ENCODE results near the gene MIEF1. TPM values are rescaled to one million over a fixed set of nuclear protein-coding genes. Genes with fewer than 3 reads are reported as not detected.
"Not testable (repeated sequence)": the region's sequence is repeated elsewhere in the genome, so short reads cannot be mapped to it uniquely, and the experiment has no call there.

The MIEF1 gene
- polyA plus RNA-seq, 3 donors, result 34.6 to 36.5 (median 35.0) TPM

GRCh38 chr22:39511226-39511625, 9.1 kb downstream of the MIEF1 start:
- DNase-seq (ENCODE audit: low read depth in 3 of 3, low spot score in 2 of 3), result no peak

- DNase-seq (ENCODE audit: low read depth in 3 of 3, low spot score in 2 of 3), result no peak
Observed at GRCh38 chr22:39512026-39512425, 9.9 kb downstream of the MIEF1 start.

GRCh38 chr22:39513791-39514190, 11.7 kb downstream of the MIEF1 start:
- no peak for DNase-seq (ENCODE audit: low read depth in 3 of 3, low spot score in 2 of 3)

- no peak for DNase-seq (ENCODE audit: low read depth in 3 of 3, low spot score in 2 of 3)
Observed at GRCh38 chr22:39514373-39514973, 12.4 kb downstream of the MIEF1 start.

GRCh38 chr22:39515266-39516050, 13.4 kb downstream of the MIEF1 start:
- no peak for DNase-seq (ENCODE audit: low read depth in 3 of 3, low spot score in 2 of 3)

GRCh38 chr22:39517470-39517869, 15.4 kb downstream of the MIEF1 start:
- DNase-seq (ENCODE audit: low read depth in 3 of 3, low spot score in 2 of 3), result no peak

- no peak for DNase-seq (ENCODE audit: low read depth in 3 of 3, low spot score in 2 of 3)
Observed at GRCh38 chr22:39518144-39518786, 16.2 kb downstream of the MIEF1 start.

GRCh38 chr22:39518996-39519680, 17.0 kb downstream of the MIEF1 start:
- DNase-seq (ENCODE audit: low read depth in 3 of 3, low spot score in 2 of 3), result no peak

GRCh38 chr22:39519681-39520225, 17.7 kb downstream of the MIEF1 start:
- DNase-seq (ENCODE audit: low read depth in 3 of 3, low spot score in 2 of 3), result no peak

GRCh38 chr22:39520226-39521105, 18.4 kb downstream of the MIEF1 start, which contains the start of gene ATF4:
Gene ATF4, plus strand, starts transcription at chr22:39520562. Its CDS starts 884 bp downstream, at chr22:39521446.
- DNase-seq (ENCODE audit: low read depth in 3 of 3, low spot score in 2 of 3), result peak; percentile 94 to 100 (median 99)

- not testable (repeated sequence) for DNase-seq (ENCODE audit: low read depth in 3 of 3, low spot score in 2 of 3)
Observed at GRCh38 chr22:39521106-39521885, 19.2 kb downstream of the MIEF1 start.

- DNase-seq (ENCODE audit: low read depth in 3 of 3, low spot score in 2 of 3), result not testable (repeated sequence)
Observed at GRCh38 chr22:39522091-39522490, 20.0 kb downstream of the MIEF1 start.

GRCh38 chr22:39522567-39523300, 20.6 kb downstream of the MIEF1 start:
- DNase-seq (ENCODE audit: low read depth in 3 of 3, low spot score in 2 of 3), result no peak

GRCh38 chr22:39524089-39524752, 22.1 kb downstream of the MIEF1 start:
- DNase-seq (ENCODE audit: low read depth in 3 of 3, low spot score in 2 of 3), result no peak

- no peak for DNase-seq (ENCODE audit: low read depth in 3 of 3, low spot score in 2 of 3)
Observed at GRCh38 chr22:39524753-39525657, 22.9 kb downstream of the MIEF1 start.

- DNase-seq (ENCODE audit: low read depth in 3 of 3, low spot score in 2 of 3), result no peak
Observed at GRCh38 chr22:39525658-39525975, 23.5 kb downstream of the MIEF1 start.

GRCh38 chr22:39526736-39527171, 24.7 kb downstream of the MIEF1 start:
- DNase-seq (ENCODE audit: low read depth in 3 of 3, low spot score in 2 of 3), result no peak
